Aorta (tissue), 5 donors: ENCODE results near the gene MACROD2. TPM values are rescaled to one million over a fixed set of nuclear protein-coding genes. Genes with fewer than 3 reads are reported as not detected.

ENCODE experiments used
- ATAC-seq: fragments of 200-7000 bp; cut with Tn5 transposase; one replicate; pipeline ENCODE4 v1.9.1; 2022; ENCODE audit warnings: moderate library complexity; ENCODE audit not compliant: low FRiP score
- DNase-seq, 2 donors: peaks; one replicate each; pipeline ENCODE4 v3.0.0-alpha.2; 2020
- H3K27ac ChIP-seq, 2 donors: one replicate each; pipeline ENCODE4 v1.5.1; 2013; ENCODE audit warnings: low read length in 2 of 2, mild to moderate bottlenecking in 2 of 2, moderate library complexity in 2 of 2, control low read depth in 1 of 2, inconsistent platforms in 1 of 2, low read depth in 1 of 2
- H3K27me3 ChIP-seq, 2 donors: one replicate each; pipeline ENCODE4 v1.6.1; 2013; ENCODE audit warnings: control low read depth in 1 of 2, low read length in 1 of 2, mild to moderate bottlenecking in 1 of 2, moderate library complexity in 1 of 2; ENCODE audit not compliant: insufficient read depth in 2 of 2, control insufficient read depth in 1 of 2
- H3K36me3 ChIP-seq, 2 donors: one replicate each; pipeline ENCODE4 v1.6.1; 2013; ENCODE audit warnings: control low read depth in 1 of 2, low read length in 1 of 2, mild to moderate bottlenecking in 1 of 2; ENCODE audit not compliant: insufficient read depth in 2 of 2, control insufficient read depth in 1 of 2
- H3K4me1 ChIP-seq, 2 donors: one replicate each; pipeline ENCODE4 v1.6.1; 2013; ENCODE audit warnings: low read length in 2 of 2, control low read depth in 1 of 2, mild to moderate bottlenecking in 1 of 2, moderate library complexity in 1 of 2; ENCODE audit not compliant: insufficient read depth in 2 of 2, control insufficient read depth in 1 of 2
- H3K4me3 ChIP-seq, 2 donors: one replicate each; pipeline ENCODE4 v1.5.1; 2013; ENCODE audit warnings: low read length in 2 of 2, control low read depth in 1 of 2, mild to moderate bottlenecking in 1 of 2
- H3K9me3 ChIP-seq: one replicate; pipeline ENCODE4 v1.6.1; 2013; ENCODE audit warnings: mild to moderate bottlenecking, low read length; ENCODE audit not compliant: control insufficient read depth
- WGBS, 2 donors: extraction: QIAGEN DNeasy Blood & Tissue Kit; methylation state at CpG; one replicate each; pipeline ENCODE4 v1.1.7; 2013; 5-methylcytosine and 5-hydroxymethylcytosine counted together
- intact Hi-C, 2 donors: fragments of 100-400 bp; cut with DNase I; formaldehyde crosslinking; loops; one replicate each; pipeline versions ENCODE4 v1.14.2 to v1.15.0; 2022
- polyA plus RNA-seq, 2 donors: library from polyadenylated mRNA; stranded (reverse); fragments of 200-250 nt; gene quantifications; one replicate each; pipeline ENCODE4 v1.2.3, GENCODE V29; 2013
- total RNA-seq, 2 donors: library from RNA; stranded (reverse); fragmentation: NEBNext Ultra II Directional; extraction: Animal tissue kit (Norgen Biotek cat#: 25700); gene quantifications; one replicate each; pipeline ENCODE4 v1.2.1, GENCODE V29; 2021
- donor health status: healthy with polysubstance abuse.
- donor health status: Bipolar disorder and iron deficiency.
- donor health status: DM: no; HTN: no; CAD: no.
- donor health status: DM: no; HTN: no; CAD: no.
- donor health status: DM: yes; HTN: yes; CAD: no.

MACROD2 gene
- total and polyA plus RNA-seq, 4 donors = 0.90 to 11.2 (median 4.8) TPM

DNA sequence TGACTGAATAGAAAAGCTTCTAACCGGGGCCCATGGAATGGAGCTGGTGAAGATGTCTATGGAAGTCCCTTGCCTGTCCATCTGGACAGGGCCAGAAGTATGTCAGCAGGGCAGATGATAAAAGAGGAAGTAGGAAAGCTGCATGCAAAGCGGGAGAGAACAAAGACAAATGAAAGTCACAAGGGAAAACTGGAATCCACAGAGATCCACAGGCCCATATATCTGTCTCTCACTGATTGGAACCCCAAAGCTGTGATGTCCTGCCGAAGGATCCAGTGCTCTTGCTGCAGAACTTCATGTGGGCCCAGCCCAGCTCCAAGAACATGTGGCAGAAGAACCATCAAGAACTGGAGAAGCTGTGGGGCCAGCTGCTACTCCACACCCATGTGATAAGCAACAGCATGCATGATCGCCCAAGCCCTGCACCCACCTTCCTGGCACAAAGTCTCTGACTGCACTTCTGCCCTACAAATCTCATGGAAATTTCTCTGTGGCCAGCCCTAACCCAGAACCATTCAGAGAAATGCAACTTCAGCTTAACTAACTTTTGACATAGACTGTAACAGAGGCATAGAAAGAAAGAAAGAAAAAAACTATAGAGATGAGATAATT, 1862.0 kb downstream of the MACROD2 start:
- no peaks in the 10 kb centered on the region for H3K4me1 ChIP-seq
- H3K9me3 ChIP-seq = no peaks in the 10 kb centered on the region
- 96 to 100% methylated on average over 4 of the region's 4 CpGs for whole genome bisulfite sequencing, 2 donors
- intact Hi-C loops = no loop called here
- ATAC-seq = no peak
- H3K36me3 ChIP-seq = no peaks in the 10 kb centered on the region
- no peaks in the 10 kb centered on the region for H3K27me3 ChIP-seq
- DNase-seq = no peak
- no peak overlapping the region for H3K4me3 ChIP-seq
- H3K27ac ChIP-seq = no peak overlapping the region

DNA sequence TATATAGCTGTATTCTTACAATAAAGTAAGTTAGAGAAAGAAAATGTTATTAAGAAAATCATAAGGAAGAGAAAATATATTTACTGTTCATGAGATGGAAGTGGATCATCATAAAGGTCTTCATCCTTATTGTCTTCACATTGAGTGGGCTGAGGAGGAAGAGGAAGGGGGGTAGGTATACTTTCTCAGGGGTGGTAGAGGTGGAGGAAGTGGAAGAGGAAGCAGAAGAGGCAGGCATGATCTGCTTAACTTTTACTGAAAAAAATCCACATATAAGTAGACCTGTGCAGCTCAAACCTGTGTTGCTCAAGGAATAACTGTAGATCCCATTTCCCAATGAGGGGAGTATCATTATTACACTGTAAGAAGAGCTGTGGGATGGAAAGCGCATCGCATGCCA, 1863.7 kb downstream of the MACROD2 start:
- no peak overlapping the region for H3K4me3 ChIP-seq
- H3K36me3 ChIP-seq = no peaks in the 10 kb centered on the region
- intact Hi-C loops = no loop called here
- ATAC-seq (no peak), DNase-seq (no peak)
- H3K9me3 ChIP-seq = no peaks in the 10 kb centered on the region
- H3K27me3 ChIP-seq = no peaks in the 10 kb centered on the region
- H3K4me1 ChIP-seq = no peaks in the 10 kb centered on the region
- no peak overlapping the region for H3K27ac ChIP-seq
- WGBS, 2 donors = 98 to 100% methylated on average over 2 of the region's 2 CpGs

DNA sequence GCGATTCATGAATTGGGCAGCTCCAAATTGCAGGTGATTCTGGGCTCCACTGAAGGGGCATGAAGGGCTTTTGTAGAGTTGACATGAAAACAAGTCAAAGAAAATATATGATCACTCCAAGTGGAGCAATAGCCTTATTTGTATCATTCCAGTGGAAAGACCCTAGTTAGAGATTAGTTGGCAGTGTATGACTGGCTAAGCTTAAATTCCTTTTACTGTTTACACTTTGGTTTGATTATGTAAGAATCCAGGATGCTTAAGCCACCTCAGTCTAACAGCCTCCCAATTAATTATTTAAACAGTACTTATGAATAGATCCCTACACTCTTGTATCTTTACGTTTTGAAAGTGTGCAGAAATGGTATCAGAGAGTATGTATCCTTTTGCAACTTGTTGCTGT, 1865.5 kb downstream of the MACROD2 start:
- no peak overlapping the region for H3K27ac ChIP-seq
- WGBS, 2 donors = 94 to 96% methylated on average over 2 of the region's 2 CpGs
- intact Hi-C loops = no loop called here
- no peaks in the 10 kb centered on the region for H3K4me1 ChIP-seq
- no peaks in the 10 kb centered on the region for H3K36me3 ChIP-seq
- no peak for ATAC-seq
- DNase-seq = no peak
- H3K9me3 ChIP-seq = no peaks in the 10 kb centered on the region
- no peak overlapping the region for H3K4me3 ChIP-seq
- H3K27me3 ChIP-seq = no peaks in the 10 kb centered on the region

DNA sequence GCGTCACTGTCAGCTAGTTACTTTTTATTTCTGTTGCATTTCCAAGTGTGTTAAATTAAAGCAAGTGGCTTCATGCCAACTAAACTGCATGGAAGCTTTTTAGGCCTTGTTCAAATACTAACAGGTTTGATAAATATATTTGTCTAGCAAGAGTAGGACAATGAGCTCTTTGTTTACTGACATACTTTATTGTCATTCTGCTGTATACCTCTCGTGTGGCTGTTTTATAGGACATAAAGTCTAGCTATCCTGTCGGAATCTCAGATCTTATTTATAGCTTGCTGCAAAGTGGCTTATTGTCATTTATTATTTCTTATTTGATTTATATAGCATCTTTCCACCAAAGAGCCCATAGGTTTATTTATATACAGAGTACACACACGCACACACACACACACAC, 1866.9 kb downstream of the MACROD2 start:
- WGBS, 2 donors = 92 to 96% methylated on average over 4 of the region's 4 CpGs
- intact Hi-C loops = no loop called here
- Histone ChIP-seq H3K27me3 (no peaks in the 10 kb centered on the region), H3K4me3 (no peak overlapping the region), H3K4me1 (no peaks in the 10 kb centered on the region), H3K9me3 (no peaks in the 10 kb centered on the region), H3K27ac (no peak overlapping the region), H3K36me3 (no peaks in the 10 kb centered on the region)
- DNase-seq = no peak
- no peak for ATAC-seq

DNA sequence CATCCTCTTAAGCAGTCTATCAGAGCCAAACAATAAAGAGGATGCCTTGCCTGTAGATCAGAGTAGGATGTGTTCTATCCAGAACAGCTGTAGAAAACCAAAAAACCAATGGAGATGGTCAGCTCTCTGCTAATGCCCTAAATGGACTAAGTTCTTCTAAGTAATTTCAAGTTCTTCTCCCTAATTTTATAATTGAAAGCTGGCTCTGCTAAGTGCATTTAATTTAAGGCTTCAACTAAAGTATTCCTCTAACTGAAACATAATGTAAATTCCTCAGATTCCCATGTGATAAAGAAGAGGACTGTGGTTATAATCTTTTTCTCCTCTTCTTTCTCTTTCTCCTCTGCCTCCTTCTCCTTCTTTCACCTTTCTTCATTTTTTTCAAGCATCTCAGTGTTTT, 1868.4 kb downstream of the MACROD2 start:
- Histone ChIP-seq H3K27me3 (no peaks in the 10 kb centered on the region), H3K4me3 (no peak overlapping the region), H3K9me3 (no peaks in the 10 kb centered on the region), H3K36me3 (no peaks in the 10 kb centered on the region), H3K27ac (no peak overlapping the region), H3K4me1 (no peaks in the 10 kb centered on the region)
- intact Hi-C loops = no loop called here
- DNase-seq = no peak
- ATAC-seq = no peak

DNA sequence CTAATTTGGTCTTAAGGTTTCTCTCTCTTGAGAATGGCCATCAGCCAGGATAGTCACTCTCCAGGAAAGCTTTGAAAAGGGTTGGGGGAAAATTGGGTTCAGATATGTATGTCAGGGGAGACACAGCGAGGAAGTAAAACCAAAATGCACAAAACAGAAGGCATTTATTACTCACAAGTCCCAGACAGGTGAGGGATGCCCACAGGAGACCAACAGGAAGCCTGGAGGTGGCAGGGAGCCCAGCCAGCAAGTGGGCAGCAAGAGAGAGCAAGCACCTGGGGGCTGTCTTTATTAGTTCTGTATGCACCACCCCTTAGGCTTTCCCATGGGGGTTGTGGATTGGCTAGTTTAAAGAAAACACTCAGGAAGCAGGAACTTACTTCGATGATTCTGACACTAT, 1870.2 kb downstream of the MACROD2 start:
- H3K9me3 ChIP-seq = no peaks in the 10 kb centered on the region
- no peaks in the 10 kb centered on the region for H3K36me3 ChIP-seq
- 95 to 100% methylated on average over 2 of the region's 2 CpGs for WGBS, 2 donors
- intact Hi-C loops = no loop called here
- no peaks in the 10 kb centered on the region for H3K4me1 ChIP-seq
- DNase-seq (no peak), ATAC-seq (no peak)
- H3K4me3 ChIP-seq = no peak overlapping the region
- H3K27ac ChIP-seq = no peak overlapping the region
- no peaks in the 10 kb centered on the region for H3K27me3 ChIP-seq

DNA sequence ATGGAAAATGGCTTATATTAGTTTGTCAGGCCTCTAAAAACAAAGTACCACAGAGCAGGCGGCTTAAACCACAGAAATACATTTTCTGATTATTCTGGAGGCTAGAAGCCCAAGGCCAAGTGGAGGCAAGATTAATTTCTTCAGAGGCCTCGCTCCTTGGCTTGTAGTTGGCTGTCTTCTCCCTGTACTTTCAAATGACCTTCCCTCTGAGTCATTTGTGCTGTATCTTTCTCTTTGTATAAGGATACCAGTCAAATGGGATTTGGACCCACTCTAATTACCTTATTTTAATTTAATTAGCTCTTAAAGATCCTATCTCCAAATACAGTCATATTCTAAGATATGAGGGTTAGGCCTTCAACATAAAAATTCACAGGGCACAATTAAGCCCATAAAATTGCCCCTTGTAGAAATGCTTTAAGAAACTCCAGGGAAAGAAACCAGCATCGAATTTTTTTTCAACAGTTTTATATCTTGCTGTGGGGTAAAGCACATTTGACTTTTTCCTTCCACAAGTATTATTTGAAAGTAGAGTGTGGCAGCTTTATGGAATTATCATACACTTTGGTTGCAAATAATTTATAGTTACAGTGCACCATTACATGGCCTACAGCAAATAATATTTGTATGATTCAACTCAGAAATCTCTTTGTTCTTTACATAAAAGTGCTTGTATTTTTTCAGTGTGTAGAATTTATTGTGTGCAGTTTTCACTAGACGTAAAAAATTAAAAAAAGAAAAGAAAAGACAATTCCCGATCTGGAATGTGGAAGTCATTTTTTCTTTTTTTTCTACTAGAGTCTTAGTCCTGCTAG, 1871.8 kb downstream of the MACROD2 start:
- WGBS, 2 donors = 86 to 89% methylated on average over 5 of the region's 5 CpGs
- H3K27me3 ChIP-seq = no peaks in the 10 kb centered on the region
- intact Hi-C loops = no loop called here
- H3K27ac ChIP-seq = no peak overlapping the region
- no peak for ATAC-seq
- no peaks in the 10 kb centered on the region for H3K4me1 ChIP-seq
- DNase-seq = no peak
- H3K9me3 ChIP-seq = no peaks in the 10 kb centered on the region
- H3K4me3 ChIP-seq = no peak overlapping the region
- no peaks in the 10 kb centered on the region for H3K36me3 ChIP-seq

DNA sequence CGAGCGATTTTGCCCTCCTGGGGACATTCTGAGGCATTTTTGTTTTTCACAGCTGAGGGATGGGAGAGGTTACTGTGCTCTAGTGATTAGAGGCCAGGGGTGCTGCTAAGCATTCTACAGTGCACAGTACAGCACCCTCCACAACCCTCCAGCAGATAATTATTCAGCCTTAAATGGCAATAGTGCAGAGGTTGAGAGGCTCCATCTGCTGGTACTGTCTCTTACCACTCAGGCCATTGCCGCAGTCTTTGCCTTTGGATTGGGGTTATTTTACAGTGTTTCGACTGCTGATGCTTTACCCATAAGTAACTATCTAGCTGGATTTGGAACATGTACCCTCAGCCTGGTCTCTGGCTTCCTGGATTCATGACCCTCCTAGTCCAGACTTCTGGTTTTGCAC, 1872.6 kb downstream of the MACROD2 start:
- 92 to 96% methylated on average over 4 of the region's 4 CpGs for WGBS, 2 donors
- Histone ChIP-seq H3K27me3 (no peaks in the 10 kb centered on the region), H3K27ac (no peak overlapping the region), H3K4me1 (no peaks in the 10 kb centered on the region), H3K36me3 (no peaks in the 10 kb centered on the region), H3K9me3 (no peaks in the 10 kb centered on the region), H3K4me3 (no peak overlapping the region)
- no peak for ATAC-seq
- DNase-seq = no peak
- intact Hi-C loops = no loop called here

DNA sequence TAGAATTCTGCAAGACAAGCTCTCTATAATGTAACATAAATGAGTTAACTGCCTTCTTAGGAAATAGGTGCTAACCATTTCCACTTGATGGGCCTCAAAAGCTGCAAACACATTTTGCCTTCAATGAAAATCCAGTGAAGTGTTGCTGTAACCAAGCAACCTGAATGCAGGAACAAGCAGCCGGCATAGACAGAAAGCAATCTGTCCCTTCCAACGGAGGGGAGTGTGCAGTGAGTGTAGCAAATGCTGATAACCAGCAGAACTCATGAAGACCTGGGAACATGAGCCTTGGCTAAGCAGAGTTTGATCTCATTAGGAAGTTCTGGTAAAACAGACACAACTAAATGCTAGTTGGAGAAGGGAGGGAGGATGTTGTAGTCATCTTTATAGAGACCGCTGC, 1880.1 kb downstream of the MACROD2 start:
- no peaks in the 10 kb centered on the region for H3K36me3 ChIP-seq
- H3K4me1 ChIP-seq = no peaks in the 10 kb centered on the region
- DNase-seq (no peak), ATAC-seq (no peak)
- WGBS, 2 donors = 60 to 71% methylated on average over 3 of the region's 3 CpGs
- H3K4me3 ChIP-seq = no peak overlapping the region
- no peaks in the 10 kb centered on the region for H3K27me3 ChIP-seq
- H3K27ac ChIP-seq = no peak overlapping the region
- H3K9me3 ChIP-seq = peaks cover 4% of the 10 kb centered on the region
- intact Hi-C loops = no loop called here
